ENCODE measurements around the gene SLC10A3.

The SLC10A3 gene

DNA sequence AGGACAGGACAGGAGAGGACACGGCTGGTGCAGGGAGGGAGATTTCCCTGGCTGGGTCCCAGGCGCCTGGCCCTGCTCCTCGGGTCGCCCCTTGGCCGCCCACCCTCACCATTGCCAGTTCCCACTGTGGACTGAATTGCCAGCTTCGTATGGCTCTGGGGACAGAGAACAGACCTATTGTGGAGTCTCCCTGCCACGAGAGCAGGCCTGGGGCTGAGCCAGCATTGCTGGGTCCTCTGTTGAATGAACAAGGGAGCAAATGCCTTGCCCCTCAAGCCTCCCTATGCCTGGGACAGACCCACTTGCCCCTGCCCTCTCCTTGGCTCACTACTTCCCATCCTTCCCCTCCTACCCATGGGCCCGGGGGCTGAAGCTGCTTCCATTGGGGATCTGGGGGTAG, 28.0 kb downstream of the SLC10A3 start:
- no peak for DNase-seq

DNA sequence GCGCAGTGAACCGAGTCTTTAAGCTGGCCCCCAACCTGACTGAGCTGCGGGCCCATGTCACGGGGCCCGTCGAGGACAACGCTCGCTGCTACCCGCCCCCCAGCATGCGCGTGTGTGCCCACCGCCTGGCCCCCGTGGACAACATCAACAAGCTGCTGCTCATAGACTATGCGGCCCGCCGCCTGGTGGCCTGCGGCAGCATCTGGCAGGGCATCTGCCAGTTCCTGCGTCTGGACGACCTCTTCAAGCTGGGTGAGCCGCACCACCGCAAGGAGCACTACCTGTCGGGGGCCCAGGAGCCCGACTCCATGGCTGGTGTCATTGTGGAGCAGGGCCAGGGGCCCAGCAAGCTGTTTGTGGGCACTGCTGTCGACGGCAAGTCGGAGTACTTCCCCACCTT, 30.1 kb downstream of the SLC10A3 start:
- DNase-seq, result no peak

DNA sequence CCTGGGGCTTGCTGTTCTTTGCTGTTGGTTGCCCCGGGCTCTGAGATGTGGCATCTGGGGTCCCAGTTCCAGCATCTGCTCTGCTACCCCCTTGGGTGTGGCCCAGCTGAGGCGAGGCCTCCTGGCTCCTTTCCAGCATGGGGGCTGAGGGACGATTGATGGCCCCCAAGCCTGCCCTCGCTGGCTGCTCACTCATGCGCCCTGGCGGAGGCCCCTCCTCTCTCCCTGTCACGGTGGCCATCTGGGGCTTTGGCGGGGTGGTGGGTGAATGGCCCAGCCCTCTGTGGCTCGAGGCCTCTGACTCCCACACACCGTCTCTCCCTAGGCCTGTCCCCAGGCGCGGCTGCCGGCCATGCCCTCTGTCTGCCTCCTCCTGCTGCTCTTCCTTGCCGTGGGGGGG, 30.6 kb downstream of the SLC10A3 start:
- no peak for DNase-seq

DNA sequence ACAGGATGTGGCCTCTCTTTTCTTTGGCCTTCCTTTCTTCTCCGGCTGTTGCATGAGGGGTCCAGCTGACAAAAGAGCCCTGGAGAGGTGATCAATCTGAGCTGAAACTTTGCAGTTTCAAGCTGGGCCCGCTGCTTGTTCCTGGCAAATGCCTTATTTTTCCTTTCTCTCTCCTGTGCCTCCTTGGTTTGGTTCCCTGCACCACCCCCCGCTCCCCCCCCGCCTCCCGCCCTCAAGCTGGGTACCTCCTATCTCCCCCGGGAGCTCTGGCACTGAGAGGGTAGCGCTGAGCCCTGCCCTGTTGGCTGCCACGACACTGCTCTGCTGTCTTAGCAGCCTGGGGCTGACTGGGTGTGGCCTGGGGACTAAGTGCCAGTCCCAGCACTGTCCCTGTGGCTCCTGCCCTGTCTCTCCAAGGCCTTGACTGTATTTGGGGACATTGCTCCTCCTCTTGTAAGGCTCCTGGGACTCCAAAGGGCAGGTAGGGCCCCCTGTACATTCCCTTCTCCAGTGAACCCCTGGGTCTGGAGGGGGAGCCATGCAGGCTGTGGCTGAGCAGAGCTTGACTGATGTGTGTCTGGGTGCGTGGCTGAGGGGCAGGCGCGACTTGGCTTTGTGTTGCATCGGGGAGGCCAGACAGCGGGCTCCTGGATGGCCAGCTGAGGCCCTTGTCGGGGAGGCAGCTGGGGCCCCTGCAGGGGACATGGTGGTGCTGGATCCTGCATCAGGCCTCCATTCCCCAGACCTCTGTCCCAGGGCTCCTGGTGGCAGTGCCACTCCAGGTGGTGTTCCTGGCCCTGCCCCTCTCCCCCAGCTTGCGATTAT, 31.3 kb downstream of the SLC10A3 start:
- DNase-seq, result no peak

DNA sequence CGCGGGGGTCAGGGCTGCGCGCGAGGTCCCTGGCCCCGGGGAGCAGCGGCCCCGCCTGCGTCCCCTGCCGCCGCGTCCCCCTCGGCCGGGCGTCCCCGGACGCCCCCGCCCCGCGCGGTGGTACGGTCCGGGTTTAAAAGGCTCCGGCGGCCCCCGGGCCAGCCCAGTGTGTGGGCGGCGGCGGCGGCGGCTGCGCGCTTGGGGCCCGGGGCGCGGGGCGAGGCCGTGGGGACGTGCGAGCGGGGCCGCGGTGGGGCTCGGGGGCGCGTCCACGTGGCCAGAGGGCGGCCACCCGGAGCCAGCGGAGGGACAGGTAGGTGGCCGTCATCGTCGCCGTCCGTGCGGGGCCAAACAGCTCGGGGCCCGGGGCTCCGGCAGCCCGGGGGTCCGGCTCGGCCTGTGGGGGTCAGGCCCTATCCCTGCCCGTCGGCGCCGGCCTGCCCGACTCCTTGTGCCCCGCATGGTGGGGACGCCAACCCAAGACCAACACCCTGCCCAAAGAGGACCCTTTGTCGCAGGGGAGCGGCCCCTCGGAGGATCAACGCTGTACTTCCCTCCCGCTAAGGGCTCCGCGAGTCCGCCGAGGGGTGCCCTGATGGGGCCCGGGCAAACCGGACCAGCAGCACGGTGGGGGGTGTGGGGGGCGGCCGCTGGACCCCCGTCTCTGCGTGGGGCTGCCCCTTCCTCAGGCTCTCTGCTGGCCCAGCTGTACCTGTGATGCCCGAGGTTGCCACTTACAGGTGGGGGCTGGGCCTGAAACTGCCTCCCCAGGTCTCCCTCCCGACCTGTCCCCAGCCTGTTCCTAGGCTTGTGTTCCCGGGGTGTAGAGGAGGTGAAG, 32.1 kb downstream of the SLC10A3 start, which contains the start of gene PLXNA3:
TSS of gene PLXNA3 (plus strand) at position 166 of the 838 bp plus-strand sequence. CDS start 1,903 bp downstream, outside the sequence.
- peak; percentile 59 to 77 for DNase-seq

DNA sequence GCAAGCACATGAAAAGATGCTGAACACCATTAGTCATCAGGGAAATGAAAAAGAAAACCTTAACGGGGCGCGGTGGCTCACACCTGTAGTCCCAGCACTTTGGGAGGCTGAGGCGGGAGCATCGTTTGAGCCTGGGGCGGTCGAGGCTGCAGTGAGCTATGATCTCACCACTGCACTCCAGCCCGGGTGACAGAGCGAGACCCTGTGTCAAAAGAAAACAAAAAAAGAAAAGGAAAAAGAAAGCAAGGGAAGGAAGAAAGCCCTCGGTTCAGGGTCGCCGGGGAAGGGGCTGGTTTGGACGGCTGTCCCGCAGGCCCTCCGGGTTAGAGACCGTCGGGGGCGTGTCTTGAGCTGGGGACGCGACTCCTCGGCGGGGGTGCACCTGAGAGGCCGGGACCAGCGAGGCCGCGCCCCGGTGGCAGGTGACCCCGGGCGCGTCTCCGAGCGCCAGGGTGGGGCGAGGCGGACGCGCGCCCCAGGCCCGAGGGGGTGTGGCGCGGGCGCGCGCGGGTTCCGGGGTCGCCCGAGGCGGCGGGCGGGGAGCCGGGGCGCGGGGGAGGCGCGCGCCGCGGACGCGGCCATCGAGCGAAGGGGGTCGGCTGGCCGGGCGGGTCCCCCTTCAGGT, 32.8 kb downstream of the SLC10A3 start:
- DNase-seq, result peak; percentile 73 to 75

DNA sequence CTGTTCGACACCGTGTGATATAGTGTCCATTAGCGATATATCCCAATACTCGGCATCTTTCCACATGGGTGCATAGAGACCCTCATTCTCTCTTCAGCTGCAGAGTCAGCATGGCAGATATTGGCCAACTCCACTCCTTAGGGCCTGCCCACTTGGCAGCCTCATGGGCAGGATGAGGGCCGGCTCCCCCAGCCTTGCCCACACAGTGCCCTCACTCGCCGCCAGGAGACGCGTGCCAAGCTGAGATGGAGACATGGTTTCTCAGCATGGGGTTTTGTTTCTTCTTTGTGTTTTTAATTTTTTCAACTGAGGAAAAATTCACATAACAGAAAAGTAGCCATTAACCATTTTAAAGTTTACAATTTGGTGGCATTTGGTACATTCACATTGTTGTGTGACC, 37.6 kb downstream of the SLC10A3 start:
- DNase-seq, result no peak

DNA sequence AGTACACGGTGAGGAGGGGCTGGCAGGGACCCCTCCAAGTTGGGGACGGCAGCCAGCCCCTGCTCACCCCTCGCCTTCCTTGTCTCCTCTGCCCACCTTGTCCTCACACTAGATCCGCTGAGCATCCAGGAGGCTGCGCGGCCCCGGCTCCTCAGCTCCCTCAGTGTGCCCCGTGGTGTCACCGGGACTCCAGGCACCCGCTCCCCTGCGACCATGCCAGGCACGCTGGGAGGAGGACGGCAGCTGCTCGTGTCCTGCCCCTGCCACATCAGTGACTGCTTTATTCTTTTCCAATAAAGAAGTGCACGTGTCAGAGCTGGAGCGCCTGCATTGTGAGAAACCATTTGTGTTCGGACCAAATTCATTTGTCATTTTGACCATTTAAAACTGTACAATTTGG, 40.1 kb downstream of the SLC10A3 start:
- no peak for DNase-seq

DNA sequence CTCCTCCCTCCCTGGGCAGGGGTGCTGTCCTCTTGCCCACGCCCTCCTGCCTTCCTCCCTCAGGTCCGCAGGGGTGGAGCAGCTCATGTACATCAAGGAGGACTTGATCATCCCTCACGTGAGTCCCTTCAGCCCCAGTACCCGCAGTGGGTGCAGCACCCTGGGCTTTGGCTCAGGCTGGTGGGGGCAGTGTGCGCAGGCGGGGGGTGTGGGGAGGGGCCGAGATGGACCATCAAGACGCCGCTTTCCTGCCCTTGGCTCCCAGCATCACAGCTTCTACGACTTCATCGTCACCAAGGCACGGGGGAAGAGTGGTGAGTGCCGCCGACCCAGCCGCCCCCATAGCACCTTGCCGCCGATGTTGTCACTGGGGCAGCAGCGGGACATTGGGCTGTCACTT, 40.8 kb downstream of the SLC10A3 start:
- DNase-seq, result no peak

DNA sequence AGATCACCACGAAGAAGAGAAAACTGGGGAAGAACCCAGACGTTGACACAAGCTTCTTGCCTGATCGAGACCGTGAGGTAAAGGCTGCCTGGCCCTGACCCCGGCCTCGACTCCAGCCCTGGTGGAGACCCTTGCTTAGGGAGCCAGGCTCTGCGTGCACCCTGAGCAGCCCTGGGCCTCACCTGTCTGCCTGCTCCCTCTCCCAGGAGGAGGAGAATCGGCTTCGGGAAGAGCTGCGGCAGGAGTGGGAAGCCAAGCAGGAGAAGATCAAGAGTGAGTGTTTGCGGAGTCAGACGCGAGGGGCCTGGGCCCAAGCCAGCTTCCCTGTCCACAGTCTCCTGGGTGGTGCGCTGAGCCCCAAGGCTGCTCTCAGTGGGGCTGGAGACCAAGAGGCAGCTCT, 41.9 kb downstream of the SLC10A3 start:
- DNase-seq, result no peak

DNA sequence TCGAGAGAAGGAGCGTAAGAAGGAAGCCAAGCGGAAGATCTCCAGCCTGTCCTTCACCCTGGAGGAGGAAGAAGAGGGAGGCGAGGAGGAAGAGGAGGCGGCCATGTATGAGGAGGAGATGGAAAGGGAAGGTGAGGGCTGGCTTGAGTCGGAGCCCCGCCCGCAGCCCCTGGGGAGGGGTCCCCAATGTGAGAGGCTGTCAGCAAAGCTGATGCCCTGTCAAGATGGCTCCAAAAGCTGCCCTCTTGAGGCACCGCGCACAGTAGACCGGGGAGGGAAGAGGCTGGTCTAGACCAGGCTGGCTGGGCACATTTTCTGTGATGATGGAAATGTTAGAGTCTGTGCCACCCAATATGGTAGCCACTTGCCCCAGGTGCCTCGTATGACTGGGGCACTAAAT, 44.0 kb downstream of the SLC10A3 start:
- no peak for DNase-seq

DNA sequence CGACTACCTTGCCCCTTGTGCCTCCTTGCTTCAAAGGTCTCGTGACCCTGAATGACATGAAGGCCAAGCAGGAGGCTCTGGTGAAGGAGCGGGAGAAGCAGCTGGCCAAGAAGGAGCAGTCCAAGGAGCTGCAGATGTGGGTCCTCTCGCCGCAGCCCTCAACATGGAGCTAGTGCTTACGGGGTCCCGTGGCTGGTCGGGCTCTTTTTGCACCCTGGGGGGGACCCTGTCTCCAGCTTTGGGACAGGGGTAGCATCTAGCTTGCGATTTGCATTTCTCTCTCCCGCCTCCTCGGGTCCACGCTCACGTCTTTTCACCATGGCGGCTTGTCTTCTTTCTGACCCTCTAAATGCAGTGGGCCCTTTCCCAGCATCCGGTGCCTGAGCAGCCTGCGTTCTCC, 44.7 kb downstream of the SLC10A3 start:
- DNase-seq, result no peak

DNA sequence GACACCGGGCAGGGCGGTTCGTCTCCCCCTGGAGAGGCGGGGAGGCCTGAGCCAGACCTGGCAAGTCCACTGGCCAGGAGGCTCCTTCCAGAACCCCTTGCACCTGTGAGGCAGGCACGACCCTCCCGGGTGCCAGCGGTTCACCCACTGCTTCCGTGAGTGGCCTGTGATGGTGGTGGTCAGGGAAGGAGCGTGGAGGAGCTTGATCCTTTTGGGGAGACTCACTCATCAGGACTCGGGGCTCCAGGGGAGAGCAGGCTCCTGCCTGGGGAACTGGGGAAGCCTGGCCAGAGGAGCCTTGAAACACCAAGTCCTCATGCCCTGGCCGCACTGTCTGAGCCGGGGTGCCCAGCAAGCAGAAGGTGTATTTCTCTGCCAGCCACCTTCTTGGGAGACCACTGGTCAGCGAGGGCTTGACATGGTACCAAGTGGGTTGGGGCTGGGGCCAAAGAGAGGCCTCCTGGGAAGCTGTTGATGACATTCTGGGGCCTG, 45.6 kb downstream of the SLC10A3 start:
- no peak for DNase-seq

DNA sequence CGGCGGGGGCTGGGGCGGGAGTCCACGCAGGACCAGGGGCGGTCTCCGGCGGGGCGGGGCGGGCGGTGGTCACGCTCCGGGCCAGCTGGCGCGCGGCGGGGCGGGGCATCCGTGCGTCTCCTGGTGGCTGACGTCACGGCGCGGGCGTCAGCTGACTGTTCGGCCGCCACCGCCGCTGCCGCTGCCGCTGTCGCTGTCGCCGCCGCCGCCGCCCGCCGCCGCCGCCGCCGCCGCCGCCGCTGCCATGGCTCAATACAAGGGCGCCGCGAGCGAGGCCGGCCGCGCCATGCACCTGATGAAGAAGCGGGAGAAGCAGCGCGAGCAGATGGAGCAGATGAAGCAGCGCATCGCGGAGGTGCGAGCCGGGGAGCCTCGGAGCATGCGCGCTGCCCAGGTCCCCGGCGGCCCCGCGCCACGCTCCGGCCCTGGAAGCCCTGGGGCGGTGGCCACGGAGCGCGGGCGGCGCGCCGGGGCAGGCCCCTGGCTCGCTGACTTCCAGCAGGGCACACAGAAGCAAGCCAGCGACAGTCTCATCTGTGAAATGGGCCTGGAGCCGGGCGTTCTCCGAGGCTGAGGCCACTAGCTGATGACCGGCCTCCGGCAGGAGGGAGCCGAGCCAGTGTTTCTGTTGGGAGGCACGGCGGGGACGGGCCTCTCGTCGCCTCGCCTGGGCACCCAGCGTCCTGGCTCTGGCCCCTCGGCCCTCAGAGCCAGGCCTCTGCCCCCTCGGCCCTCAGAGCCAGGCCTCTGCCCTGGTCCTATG, 46.3 kb downstream of the SLC10A3 start, which contains the start of gene FAM50A:
TSS of gene FAM50A (plus strand) at position 150 of the 763 bp plus-strand sequence. CDS start at position 245, 95 bp downstream.
- DNase-seq, result peak; percentile 74 to 79

DNA sequence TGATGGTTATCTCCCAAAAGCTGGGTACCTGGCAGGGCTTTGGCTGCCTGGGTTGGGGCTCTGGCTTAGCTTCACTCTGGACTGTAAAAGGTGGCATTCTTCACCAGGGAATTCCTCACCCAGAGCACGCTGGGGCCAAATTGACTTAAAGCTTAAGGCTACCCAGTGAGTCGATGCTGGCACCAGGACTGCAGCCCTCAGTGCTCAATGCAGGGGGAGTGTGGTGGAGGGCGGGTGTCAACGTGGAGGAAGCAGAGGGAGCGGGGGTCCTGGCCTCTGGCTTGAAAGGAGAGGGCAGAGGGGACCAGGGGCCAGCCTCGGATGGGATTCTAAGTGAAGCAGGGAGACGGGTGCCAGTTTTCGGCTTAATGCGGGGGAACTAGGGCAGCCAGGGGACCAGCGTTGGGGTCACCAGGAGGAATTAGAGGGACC, 46.9 kb downstream of the SLC10A3 start:
- no peak for DNase-seq

DNA sequence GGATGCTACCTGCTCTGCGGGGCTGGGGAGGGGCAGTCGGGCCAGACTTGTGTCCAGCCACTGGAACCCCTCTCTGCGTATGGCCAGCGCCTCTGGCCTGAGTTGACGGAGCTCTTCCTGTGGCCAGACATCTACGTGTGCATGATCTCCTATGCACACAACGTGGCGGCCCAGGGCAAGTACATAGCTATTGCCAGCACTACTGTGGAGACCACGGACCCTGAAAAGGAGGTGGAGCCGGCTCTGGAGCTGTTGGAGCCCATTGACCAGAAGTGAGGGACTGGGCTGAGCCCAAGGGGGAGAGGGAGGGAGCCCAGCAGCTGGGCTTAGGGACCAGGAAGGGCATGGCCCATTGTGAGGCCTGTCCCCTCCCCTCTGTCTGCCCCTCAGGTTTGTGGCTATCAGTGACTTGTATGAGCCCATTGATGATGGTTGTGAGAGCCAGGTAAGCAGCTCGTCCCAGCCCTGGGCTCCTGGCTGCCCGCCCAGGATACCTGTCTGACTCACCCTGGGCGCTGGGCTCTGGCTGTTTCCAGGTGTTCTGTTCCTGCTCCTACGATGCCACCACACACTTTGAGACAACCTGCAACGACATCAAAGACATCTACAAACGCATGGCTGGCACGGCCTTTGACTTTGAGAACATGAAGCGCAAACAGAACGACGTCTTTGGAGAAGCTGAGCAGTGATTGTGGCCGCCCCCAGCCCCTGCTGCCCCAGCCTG, 48.3 kb downstream of the SLC10A3 start:
- no peak for DNase-seq

DNA sequence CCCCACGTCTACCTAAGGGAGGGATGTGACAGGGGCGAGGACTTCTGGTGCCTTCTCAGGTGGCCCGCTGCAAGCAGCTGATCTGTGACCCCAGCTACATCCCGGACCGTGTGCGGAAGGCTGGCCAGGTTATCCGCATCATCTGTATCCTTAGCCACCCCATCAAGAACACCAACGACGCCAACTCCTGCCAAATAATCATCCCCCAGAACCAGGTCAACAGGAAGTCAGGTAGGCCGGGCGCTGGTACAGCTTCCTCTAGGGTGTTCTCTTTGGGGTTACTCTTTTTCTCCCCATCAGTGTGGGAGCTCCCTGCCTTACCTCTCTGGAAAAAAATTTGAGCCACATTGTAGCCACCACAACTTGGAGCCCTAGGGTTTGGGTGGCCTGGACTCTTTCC, 48.9 kb downstream of the SLC10A3 start:
- DNase-seq, result no peak

DNA sequence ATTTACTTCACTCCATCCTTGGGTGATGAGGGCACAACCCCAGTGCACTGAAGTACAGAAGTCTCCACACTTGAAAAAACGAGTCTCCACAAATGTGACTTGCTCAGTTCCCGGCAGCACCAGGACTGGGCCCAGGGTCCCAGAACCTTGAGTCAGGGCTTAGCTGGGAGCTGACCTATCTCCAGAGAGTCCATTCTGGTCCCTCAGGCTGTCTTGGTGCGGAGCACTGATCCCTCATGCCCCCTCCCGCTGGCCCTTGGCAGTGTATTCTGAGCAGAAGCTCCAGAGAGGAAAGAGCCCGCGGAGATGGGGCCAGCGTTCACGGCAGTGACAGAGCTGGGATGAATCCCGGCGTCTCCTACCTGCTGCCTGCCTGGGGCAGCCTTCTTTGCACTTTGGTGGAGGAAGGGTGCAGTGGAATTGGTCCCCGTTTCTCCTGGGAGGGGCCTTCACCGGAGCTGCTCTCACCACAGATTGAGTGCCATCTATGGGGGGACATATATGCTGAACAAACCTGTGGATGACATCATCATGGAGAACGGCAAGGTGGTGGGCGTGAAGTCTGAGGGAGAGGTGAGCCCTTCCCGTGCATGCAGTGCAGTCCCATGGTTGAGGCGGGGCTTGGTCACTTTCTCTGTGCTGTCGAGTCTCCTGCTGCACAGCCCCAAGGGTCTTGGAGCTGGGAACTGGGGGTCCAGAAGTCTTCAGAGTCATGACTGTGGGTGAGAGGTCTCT, 49.6 kb downstream of the SLC10A3 start:
- no peak for DNase-seq

DNA sequence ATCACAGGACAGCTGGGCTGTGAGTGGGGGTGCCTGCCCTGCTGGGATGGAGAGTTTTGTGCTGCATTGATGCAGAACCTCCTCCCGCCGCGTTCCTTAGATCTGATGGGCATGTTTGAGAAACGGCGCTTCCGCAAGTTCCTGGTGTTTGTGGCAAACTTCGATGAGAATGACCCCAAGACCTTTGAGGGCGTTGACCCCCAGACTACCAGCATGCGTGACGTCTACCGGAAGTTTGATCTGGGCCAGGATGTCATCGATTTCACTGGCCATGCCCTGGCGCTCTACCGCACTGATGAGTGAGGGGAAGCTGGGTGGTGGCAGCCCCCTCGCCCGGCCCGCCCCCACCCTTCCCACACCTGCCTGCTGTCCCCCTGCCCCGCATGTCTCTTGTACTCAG, 50.6 kb downstream of the SLC10A3 start:
- no peak for DNase-seq

DNA sequence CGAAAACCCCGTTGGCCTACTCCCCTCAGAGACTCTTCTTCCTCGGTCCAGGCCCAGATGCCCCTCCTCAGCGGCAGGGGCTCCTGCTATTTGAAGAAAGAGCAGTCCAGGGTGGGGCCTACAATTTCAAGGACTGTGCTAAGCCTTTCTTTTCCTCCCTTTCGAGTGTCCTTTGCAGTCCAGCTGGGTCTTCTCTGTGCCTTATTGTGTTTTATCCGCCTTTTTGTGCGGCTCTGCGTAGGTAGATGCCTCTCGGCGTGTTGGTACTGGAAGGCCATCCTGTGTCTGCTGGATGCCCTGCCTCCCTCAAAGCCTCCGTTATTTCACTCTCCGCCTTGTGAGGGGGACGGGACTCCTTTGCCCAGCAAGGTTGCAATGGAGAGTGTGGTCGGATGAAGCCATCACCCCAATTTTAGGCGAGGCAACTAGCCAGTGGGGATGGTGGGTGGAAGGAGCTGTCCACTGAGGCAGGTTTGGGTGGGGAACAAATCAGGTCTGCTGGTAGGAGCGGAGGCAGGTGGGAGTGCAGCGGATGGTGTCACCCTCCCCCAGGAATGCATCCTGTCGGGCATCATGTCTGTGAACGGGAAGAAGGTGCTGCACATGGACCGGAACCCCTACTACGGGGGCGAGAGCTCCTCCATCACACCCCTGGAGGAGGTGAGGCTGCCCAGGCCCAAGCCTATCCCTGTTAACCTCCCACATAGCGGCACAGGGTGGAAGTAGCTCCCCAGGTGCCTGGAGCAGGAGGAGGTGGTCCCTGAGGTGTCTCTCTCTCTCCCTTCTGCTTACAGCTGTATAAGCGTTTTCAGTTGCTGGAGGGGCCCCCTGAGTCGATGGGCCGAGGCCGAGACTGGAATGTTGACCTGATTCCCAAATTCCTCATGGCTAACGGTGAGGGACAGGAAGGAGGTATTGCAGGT, 52.2 kb downstream of the SLC10A3 start:
- DNase-seq, result no peak

All from CD4-positive, alpha-beta T cell treated with Interleukin-1 beta for 1 hour (primary cell).